HG03097 (cell line): ENCODE results near the gene CAVIN2.

Experiments
- ATAC-seq: cut with Tn5 transposase; IDR thresholded peaks from one replicate; pipeline ENCODE4 v1.9.1; 2021; ENCODE audit not compliant: unreplicated experiment, low FRiP score

The CAVIN2 gene

DNA sequence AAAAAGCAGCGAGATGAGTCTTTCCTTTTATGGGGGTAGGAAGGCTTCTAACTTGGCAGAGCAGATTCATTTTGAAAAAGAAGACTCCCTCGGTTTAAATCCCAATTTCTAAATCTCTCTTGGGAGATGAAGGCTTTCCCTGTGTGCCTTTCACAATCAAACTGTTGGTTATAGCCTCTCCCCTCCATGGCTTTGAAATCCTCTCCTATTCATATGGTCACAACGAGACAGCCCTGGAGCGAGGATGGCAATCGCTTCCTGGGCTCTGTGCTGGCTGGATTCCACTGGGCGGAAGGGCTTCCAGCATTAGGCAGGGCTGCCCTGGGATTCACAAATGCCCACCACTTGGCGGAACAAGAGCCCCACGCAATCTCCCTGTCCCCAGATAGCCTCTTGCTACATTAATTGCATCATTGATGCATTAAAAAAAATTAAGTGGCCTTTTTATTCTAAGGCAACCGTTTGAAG lies 1.6 kb downstream of the CAVIN2 start:
- no peak for ATAC-seq

DNA sequence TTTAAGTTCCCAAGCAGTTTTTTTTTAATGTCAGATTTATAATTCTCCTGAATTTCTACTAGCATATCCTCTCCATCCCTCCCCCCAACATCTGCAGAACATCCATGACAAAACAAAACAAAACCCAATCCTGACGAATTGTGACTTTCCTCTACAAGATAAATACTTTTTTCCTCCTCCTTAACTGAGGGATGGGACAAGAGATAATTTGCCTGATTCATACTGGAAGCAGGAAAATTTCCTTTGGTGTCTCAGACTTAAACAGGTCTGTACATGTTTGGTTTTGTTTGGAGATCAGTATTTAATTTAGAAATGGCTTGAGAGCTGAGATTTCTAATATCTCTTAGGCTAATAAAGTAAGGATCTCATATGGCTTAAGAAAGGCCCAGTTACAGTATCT lies 2.2 kb downstream of the CAVIN2 start:
- no peak for ATAC-seq

DNA sequence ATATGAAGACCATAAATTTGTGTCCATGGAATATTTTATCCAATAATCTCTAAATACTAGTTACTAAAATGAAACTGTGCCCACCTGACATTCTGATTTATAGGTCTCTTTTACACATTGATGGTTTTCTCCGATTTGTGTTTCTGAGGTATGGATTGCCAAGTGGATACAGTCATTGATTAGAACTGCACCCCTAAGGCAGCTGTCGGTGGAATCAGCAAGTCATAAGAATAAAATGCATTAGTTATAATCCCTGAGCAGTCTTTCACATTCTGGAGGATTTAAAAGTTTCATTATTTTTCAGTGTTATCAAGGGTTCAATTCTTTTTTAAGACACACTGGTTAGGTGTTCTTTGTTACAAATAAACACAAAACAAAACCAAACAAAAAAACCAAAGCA lies 6.0 kb downstream of the CAVIN2 start:
- no peak for ATAC-seq

DNA sequence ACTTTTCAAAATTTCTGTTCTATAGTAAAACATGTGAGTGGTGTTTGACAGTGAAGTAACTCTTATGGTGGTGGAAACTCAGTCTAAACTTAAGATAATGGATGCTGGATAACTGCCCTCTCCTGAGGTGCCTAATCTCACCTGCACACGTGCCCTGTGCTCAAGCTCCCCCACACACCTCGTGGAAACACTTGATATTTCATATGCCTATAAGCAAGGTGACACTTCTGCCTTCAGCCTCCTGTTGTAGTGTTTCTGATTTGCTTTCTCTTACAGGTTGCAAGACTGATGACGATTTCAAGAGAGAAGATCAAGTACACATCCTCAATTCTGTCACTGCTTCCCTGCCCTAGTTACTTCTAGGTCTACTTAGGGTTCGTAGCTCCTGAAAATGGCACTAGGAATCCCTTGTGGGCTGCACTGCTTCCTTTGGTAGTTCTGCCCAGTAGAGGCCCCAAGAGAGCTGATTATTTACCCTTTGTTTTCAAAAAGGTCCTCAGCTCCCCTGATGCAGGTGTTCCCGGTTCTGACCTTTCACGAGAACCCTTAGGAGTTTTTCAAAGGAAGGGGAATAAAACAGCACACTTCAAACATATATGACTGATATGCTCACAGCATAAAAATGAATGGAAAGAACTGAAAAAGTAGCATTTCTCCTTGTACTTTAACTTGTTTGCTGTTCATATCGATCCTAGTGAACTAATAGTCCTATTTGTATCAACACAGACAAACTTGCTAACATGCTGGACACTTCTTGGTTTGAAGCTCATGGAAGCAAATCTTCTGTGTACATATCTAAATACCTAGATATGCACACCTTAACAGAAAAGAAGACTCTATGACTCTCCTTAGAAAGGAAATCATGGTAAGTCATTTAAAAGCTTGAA lies 6.7 kb downstream of the CAVIN2 start:
- ATAC-seq: no peak

DNA sequence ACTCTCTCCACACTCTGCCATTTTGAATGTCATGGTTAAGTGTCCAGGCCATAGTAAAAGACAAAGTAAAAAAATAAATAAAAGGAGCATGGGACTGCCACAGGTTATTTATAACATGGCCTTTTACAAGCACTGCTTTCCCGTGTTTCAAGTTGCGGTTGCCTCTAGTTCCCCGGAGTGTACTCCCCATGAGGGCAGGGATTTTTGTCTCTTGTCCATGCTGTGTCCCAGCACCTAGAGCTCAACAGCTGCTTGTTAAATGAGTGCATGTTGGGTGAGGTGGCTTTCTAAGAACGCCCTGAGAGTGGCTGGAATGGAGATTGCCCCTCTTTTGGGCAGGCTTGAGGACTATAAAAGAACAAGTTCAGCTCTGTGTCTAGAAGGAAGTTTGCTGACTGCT lies 8.4 kb downstream of the CAVIN2 start:
- no peak for ATAC-seq

DNA sequence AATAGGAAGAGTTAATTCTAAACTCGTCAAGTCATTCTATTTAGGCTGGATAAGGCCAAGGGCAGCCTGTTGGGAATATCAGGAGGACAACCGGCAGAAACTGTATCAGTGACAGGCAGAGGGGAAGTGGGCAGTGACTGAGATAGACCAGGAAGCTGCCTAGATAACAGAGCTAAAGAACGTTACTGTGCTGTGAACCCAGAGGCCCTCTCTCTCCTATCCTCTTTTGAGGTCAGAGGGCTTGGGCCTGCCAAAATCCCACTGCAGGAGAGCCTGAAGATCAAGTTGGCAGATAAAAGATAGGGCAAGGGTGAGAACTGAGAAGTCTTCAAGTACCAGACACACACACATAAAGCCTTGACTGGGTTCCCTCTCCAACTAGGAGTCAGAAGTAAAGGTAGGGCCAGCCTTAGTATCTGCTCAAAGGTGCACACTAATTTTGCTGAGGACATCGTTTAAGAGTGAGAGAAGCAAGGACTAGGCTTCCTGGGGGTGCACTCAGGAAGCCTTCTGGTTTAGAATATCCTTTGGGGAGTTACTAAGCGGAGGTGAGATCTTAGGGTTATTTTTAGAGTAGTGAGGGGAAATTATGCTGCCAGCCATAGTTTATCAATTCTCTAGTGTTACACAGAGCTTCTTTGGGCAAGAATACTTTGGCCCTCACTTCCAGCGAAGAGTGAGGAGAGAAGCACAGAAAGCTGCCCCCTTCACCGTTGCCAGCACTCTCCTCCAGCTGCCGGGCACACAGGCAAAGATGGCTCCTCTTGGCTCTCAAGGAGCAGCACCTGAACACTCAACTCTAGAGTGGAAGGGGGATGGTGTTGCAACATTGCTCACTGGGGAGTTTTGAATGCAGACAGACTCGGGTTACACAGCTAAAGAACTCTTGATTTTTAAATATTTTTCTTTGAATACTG lies 9.8 kb downstream of the CAVIN2 start:
- no peak for ATAC-seq

DNA sequence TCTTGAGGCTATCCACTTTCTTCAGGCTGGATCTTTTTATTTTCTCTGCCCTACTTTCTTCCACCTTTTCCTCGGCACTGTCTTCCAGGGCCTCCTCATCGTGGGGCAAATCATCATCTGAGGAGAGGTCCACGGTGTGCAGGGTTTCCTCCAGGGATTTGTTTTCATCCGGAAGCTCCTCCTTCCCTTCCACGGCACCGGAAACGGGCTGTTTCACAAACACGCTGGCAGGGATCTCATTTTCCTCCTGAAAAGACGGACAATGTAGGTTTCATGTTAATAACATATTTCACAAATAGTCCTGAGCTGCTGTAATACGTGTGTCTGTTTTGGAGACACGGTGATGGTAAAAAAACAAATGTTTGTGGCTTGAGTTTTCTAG lies 10.4 kb downstream of the CAVIN2 start:
- no peak for ATAC-seq

DNA sequence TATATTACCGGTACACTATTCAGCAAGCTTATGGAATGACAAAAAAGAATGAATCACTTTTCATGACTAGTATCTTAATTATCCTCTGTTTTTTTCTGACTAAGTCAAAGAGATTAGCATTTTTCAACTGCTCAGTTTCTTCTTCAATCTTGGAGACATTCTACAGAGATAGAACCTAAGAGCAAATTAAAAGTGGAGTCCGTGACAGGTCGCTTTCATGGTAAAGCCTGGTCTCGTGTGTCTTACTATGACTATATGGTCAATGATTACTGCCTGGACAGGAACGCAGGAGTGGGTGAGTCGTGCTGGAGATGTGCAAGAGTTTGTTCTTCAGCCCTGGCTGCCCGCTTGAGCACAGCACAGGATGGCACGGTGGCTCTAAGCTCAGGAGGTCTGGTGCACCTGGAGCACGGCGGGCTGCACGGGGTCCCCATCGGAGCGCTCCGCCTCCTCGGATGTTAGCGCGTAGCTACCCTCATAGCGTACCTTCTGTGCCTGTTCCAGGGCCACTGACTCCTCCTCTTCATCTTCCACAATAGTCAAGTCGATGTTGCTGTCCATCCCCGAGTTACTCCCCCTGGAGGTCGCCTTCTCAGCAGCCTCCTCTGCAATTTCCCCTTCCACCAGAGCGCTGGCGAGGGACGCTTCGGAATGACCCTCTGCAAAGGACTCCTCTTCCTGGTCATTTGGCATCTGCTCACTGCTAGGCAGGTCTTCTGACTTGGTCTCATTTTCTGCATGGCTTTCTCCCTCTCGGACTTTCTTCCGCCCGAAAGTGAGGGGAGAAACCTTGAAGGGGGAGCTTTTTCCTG lies 11.1 kb downstream of the CAVIN2 start:
- ATAC-seq: no peak

DNA sequence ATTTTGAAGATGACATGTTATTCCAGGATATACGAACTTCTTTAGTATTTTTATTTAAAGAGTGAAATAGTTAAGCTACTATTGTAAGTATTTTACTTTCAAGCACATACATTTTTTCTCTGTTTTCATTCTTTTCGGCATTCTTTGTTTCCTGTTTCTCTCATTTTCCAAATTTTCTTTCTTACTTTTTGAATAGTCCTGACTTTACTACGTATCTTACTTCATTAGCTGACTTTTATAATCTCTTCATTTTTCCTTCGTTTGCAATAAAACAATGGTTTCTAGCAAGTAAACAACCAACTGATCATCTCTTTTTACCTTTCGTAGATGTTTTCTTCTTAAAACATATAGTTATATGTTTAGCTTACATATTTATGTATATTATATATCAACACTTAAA lies 11.8 kb downstream of the CAVIN2 start:
- ATAC-seq: no peak

DNA sequence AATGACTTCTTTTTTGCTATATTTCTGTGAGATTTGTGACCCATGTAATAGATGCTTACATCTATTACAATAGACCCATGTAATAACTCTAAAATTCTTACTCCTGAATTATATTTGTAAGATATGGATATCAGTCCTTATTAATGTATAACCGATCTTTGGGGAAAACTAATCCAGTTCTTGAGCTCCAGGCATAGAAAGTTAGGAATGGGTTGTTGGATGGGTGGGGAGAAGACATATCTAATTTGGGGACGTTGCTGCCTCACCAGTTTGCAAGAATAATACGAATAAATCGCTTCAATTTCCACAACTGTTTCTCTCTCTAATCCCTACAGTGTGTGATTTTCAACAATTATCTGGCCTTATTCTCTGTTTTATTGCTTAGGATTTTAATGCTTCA lies 13.5 kb downstream of the CAVIN2 start:
- ATAC-seq: no peak

DNA sequence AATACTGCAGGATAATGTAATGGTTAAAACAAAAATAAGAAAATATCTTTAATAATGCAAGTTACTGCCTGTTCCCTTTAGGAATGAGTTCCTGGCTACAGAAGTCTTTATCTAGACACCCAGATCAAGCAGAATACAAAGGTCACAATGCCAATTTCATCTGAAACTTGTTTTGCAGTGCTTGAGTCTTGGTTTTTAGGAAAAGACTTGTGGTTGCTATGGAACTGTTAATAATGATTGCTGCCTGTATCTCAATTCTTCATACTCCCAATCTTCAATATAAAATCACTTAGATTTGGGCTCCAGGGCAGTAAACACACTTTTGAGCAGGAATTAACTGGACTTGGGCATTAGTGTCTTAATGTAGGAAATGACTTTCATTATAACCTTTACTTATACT lies 14.2 kb downstream of the CAVIN2 start:
- ATAC-seq: no peak

DNA sequence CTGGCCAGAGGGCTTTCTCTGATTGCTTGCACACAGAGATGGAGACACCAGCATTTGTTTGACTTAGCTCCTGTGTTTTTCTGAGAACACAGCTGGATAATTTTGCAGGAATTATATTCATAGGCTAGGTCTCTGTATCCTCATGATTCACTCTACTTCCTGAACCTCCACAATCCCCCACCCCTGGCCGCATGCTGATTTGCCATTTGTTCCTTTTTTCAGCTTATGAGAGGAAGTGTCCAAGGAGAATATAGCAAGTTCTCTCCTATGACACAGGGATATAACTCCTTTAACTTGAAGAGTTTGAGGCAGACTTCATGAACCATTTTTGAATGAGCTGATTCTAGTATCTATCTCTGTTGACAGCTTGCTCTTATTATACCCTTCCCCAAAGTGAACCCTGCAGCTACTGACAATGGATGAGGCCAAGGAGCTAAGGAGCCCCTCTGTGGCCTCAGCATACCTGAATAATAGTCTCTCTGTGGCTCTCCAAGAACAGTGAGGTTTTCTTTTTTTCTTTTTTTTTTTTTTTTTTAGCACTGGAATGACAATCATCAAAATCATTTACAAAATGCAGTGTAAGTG lies 15.4 kb downstream of the CAVIN2 start:
- no peak for ATAC-seq

DNA sequence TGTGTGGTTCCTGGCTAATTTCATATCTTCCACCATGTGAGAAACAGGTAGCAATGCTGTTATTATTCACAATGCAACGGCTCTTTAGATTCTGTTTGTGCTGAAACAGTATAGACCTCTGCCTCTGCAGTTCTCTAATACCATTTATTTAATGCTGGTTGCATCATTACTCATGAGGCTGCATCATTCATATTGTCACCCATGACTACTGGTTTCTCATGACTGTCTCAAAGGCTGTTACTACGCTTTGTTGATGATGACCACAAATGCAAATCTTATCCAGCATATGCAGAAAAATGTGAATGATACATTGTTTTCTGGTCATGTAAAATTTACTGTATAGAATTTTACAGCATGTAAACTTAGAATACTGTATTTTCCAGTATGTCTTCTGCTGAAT lies 22.5 kb downstream of the CAVIN2 start:
- no peak for ATAC-seq

DNA sequence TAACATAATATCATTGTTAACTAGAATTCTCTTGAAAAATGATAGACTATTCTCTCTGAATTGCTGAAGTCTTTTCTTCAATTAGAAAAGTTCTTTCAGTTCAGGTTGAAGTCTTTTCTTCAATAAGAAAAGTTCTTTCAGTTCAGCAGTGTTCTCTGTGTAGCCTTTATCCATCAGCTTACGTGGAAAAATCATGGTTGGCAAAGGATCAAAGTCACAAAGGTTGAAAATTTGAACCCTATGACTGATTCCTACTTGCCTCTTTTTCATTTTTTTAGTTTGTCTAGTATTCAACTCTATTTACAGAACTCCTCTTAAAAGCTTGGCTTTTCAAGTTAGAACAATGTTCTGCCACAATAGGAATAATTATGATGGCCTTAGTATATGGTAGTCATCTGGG lies 25.8 kb downstream of the CAVIN2 start:
- ATAC-seq: no peak

DNA sequence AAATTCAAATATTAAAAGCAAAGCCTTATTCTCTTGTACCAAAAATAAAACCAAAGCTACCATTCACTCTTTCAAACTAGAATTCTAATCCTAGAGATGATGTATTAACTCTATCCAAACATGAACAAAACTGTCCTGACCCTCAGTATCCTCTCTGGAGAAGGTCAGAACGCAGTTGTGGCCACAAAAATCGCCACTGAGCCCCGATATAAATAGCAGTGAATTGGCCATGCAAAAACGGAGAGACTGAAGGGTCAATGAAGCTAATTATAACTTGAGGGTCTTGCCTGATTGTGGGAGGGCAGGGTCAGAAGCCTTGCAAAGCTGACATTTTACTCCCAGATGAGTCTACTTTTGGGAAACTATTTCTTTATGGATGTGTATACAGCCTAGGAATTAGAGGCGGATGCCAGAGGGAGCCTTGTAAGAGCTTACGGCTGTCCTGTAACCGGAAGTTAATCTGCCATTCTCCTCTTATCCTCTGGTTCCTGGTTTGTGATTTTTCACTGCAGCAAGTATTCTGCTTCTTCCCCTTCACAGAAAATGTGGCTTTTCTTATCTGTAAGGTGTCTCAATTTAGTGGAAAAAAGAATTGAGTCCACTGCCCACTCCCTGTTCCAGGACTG lies 28.1 kb downstream of the CAVIN2 start:
- ATAC-seq: no peak

DNA sequence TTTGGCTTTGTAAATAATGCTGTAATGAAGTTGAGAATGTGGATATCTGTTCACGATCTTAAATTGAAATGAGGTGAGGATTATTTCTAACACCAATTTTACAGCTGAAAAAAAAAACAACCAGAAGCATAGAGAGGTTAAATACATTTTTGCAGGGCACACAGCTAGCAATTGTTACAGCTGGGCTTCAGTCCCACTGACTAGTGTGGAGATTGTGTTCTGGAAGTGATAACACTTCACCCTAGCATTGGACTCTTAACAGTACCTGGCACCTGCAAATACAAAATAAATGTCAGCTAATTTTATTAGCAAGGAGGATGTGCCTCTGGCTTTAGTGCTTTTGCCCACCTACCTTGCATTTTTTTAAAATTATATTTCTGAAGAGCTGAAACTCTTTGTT lies 28.8 kb downstream of the CAVIN2 start:
- no peak for ATAC-seq

DNA sequence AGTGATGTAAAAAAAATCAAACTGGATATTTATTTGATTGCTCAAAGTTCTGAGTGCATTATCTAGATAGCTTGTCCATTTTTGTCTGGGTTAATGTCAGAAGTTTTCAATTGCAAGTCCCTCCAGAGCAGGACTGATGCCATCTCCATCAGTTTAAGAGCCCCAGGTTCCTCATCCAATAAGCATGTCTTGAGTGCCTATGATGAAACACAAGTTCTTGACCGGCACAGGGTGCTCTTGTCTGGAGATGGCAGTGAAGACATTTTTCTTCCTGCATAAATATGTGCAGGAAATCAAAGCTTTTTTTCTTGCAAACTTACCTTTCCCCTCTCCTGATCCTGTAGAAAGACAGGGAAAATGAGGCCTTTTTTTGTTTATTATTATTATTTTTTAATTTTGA lies 31.9 kb downstream of the CAVIN2 start:
- no peak for ATAC-seq

DNA sequence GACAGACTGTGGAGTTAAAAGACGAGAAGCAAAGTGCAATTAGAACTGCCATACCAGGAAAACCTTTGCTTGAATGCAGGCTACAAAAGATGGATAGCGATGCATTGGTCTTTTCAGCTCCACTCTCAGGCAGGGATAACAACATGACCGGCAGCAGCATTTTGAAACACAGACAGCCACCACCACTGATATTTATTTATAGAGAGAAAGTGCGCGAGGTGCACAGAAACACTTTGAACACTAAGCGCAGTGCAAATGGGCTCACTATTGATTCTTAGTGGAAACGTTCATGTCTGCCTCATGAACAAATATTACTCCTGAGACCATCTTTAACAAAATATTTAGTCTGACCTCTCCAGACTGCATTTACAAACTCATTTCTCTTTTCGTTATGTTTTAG lies 32.9 kb downstream of the CAVIN2 start:
- no peak for ATAC-seq

DNA sequence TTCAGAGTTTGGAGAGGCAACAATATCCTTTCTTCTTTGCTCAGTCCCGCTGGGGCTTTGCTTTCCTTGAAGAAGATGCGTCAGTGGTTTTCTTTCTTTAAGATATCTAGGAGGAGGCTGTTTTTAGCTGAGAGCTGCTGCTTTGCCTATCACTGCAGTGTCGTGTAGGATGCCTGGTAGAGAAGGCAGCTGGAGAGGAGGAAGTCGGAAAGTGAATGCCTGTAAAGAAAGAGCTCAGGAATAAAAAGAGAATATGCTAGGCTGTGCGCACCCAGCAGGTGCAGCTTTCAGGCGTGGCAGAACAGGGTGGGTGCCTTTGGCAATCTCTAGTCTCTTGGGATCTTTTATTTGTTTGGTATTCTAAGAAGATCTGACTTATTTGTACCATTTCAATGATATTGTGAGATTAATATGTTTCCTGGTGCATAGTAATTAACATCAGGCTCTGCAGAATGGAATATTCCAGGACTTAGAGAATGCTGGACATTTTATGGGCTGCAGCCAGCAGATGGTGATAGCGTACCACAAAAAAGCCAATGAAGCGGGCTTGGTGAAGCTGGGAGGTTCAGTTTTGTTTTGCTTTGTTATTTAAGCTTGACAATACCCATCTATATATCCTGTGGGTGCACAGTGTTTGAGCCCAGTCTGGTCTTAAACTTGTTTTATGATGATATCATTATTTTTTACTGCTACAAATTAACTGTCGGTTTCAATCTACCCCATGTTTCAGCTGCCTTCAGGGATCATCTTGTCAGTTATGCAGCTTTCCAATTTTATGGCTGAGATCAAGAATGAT lies 34.9 kb downstream of the CAVIN2 start:
- ATAC-seq: no peak
